LoVo (cell line): Measurements from ENCODE around the gene MROH8.
"Not testable (repeated sequence)": the region's sequence is repeated elsewhere in the genome, so short reads cannot be mapped to it uniquely, and the experiment has no call there.

ENCODE experiments used
- DNase-seq: peaks from one replicate; pipeline ENCODE4 v3.0.0-alpha.2; 2016; ENCODE audit warnings: low spot score

Gene MROH8

DNA sequence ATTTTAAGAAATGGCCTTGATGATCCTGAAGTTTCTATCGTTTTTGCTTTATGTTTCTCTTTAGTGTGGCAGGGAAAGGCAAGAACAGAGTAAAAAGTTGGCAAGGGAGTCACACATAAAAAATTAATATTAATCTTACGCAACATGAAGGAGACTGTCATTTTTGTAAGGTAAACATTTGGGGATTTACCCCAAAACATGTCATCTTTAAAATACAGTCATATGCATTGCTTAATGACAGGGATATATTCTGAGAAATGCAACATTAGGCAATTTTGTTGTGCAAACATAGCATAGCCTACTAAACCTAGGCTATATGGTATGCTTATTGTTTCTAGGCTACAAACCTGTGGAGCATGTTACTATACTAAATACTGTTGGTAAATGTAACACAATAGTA is 88.9 kb downstream of the MROH8 start:
- DNase-seq = no peak

DNA sequence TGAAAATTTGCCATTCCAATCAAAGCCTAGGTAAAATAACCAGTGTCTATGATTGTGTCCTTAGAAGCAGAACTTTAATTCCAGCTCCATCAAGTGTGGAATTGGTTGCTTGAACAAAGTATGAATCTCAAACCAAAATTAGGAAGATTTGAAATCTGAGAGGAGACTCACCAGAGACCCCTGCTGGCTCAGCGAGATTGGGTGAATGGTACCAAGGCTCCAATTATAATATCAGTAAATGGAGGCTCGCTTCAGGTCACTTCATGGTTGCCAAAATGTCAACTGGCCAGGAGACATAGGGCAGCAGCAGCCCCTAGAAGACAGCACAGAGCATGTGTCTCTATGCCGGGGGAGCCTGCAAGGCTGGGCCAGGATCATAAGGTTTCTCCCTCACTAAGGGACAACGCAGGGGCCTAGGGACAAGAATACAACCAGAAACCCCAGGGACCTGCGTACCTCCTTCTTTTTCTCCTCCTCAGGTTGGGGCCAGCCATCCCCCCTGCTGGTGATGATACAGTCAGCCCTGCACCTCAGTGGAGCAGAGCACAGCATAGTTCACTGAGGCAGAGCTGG is 97.5 kb downstream of the MROH8 start:
- no peak for DNase-seq

- no peak for DNase-seq
Measured at GRCh38 chr20:37077009-37077408, 102.3 kb downstream of the MROH8 start.

DNA sequence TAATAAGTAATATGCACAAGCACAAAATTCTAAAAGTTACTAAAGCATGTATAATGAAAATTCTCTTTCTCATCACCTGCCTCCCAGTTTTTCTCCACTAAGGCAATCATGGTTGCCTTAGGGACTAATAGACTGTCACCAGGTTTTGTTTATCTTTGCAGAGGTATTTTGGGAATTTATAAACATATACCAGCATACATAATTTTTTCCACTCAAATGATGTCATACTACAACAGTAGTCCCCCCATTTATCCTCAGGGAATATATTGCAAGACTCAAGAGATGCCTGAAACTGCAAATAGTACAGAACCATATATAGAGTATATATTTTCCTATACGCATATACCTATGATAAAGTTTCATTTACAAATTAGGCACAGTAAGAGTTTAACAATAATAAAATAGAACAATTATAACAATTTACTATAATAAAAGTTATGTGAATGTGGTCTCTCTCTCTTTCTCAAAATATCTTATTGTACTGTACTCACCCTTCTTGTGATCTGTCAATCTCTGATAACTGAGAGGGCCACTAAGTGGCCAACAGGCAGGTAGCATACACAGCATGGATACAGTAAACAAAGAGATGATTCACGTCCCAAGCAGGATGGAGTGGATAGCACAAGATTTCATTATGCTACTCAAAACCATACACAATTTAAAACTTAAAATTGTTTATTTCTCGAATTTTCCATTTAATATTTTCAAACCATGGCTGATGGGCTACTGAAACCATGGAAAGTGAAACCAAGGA is 103.2 kb downstream of the MROH8 start:
- no peak for DNase-seq

DNA sequence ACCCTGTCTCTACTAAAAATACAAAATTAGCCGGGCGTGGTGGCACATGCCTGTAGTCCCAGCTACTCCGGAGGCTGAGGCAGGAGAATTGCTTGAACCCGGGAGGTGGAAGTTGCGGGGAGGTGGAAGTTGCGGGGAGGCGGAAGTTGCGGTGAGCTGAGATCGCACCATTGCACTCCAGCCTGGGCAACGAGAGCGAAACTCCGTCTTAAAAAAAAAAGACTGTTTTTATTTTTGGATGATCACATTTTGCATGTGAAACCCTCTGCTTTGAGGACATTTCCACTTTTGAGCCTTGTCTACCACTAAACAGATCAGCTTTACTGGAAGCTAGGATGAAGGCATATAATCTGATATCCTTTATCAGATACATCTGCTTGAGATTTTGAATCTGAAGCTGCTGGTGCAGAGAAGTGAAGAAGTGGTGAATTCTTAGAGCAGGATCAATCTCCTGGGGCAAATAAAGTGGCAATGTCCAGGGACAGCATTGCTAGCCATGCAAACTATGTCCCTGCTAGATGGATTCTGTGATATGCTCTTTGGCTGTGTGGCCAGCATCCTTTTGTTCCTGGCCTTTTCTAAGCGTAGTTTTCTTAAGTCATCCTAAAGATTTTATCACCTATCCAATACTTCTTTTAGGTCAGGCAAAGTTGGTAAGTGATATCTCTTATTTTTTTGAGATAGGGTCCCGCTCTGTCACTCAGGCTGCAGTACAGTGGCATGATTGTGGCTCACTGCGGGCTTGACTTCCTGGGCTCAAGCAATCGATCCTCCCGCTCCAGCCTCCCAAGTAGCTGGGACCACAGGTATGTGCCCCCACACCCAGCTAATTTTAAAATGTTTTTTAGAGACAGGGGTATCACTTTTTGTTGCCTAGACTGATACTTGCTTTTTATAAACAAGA is 106.8 kb downstream of the MROH8 start:
- DNase-seq = no peak

DNA sequence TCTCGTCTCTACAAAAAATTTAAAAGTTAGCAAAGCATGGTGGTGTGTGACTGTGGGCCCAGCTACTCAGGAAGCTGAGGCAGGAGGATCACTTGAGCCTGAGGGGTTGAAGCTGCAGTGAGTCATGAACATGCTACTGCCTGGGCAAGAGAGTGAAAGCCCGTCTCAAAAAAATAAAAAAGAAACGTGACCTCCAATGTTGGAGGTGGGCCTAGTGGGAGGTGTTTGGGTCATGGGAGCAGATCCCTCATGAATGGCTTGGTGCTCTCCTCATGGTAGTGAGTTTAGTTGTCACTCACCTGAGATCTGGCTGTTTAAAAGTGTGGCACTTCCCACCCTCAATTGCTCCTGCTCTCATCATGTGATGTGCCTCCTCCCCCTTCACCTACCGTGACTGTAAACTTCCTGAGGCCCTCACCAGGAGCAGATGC is 107.9 kb downstream of the MROH8 start:
- no peak for DNase-seq

GRCh38 chr20:37069563-37069962 is 109.8 kb downstream of the MROH8 start:
- not testable (repeated sequence) for DNase-seq

DNA sequence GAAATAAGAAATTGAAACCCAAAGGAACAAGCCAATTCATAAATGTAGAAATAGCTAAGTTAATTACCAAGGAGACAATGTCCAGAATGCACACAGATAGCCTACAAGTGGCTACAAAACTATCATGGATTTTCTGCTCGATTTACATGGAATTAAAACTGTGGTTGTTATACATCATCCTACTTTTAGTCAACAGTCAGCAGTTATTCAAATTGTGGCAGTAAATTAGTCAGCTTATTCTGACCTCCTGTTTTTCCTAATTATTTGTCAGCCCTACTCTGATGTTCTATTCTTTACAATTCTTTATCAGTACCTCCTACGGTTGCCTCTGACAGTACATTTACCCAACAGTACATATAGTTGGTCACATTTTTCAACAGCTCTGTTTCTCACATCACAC is 113.2 kb downstream of the MROH8 start:
- DNase-seq = no peak

DNA sequence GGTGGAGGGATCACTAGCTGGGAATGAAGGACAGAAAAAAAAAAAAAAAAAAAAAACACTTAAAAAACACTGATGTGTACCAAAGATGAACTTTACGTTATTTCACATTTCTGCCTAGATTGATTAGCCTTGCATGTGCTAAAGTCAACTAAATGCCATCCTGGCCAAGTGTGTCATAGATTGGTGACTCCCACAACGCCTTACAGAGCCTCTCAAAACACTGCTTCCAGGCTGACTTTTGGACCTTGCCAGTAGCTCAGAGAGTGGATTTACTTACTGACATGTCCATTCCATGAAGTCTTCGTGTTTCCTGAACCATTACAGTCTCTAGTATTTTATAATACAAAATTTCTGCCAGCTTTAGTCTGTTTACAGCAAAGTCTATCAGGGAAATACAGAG is 124.1 kb downstream of the MROH8 start:
- DNase-seq = no peak

- DNase-seq = no peak
Measured at GRCh38 chr20:37053230-37053950, 126.0 kb downstream of the MROH8 start.
